GM19324 (cell line): Measurements from ENCODE around the gene DSC1.
"Not testable (repeated sequence)": the region's sequence is repeated elsewhere in the genome, so short reads cannot be mapped to it uniquely, and the experiment has no call there.

ENCODE experiments used
- ATAC-seq: cut with Tn5 transposase; IDR thresholded peaks from one replicate; pipeline ENCODE4 v1.9.1; 2021; ENCODE audit warnings: mild to moderate bottlenecking, moderate library complexity; ENCODE audit not compliant: unreplicated experiment, low FRiP score

DSC1 gene

GRCh38 chr18:31176531-31176930 lies 13.9 kb upstream of the DSC1 start:
- no peak for ATAC-seq

DNA sequence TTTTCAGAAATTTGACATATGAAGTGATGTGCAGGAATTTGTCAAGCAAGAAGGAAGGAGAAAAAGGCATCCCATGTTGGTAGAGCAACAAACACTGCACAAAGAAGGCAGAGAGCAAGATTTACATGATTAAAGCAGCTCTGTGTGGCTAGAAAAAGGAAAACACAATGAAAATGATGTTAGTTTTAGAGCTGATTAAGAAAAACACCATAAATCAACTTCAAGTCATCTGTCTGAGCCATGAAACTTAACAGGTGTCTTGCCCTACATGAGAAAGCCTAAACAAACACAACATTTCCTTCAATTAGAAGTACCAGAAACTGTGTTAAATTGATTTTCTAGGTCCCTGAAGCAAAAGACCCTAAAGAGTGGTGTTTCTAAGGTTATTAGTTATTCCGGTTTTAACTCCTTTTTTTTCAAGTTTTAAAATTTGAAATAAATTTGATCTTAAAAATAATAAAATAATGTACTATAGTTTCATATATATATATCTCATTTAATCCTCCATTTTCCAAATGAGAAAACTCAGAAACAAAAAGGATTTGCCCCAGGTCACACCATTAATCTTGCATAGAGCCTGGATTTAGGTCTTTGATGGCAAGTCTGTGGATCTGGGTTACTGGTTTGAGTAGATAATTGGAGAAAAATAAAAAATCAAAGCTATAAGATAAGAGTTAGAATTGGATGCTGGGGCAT lies 8.6 kb upstream of the DSC1 start:
- no peak for ATAC-seq

DNA sequence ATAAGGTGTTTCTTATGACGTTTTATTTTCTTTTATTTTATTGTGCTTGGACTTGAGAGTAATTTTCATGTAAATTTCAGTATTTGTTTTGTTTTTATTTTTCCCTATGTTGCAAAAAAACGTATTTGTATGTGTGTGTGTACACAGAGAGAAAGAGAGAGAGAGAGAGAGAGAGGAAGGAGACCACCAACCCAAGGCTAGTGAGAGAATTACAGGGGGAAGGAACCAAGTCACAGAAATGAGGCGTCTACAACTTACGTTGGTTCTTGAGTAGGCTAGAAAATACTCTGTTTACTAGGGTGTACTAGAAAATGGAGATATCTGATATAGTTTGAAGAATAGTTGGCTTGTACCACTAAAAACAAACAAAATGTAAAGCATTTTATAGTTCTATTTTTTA lies 7.7 kb upstream of the DSC1 start:
- ATAC-seq: no peak

- ATAC-seq: no peak
Observed at GRCh38 chr18:31162419-31162793, 250 bp downstream of the DSC1 start.

GRCh38 chr18:31161757-31162418 lies 768 bp downstream of the DSC1 start:
- no peak for ATAC-seq

- ATAC-seq: no peak
Observed at GRCh38 chr18:31156821-31157763, 5.6 kb downstream of the DSC1 start.

DNA sequence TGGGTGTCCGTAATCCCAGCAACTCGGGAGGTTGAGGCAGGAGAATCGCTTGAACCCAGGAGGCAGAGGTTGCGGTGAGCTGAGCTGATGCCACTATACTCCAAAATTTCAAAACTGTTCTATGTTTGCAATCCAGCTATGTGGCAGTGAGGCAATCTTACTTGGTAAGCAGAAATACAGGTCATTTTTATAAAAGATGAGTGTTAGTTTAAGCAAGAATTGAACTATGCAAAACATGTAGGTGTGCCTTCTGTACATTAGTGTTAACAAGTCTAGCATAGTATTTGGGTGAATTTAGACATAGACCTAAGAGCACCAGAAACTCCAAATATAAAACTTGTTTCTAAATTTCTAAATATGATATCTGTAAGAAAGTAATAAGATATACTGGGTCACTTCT lies 7.2 kb downstream of the DSC1 start:
- no peak for ATAC-seq

GRCh38 chr18:31154181-31154580 lies 8.5 kb downstream of the DSC1 start:
- no peak for ATAC-seq

GRCh38 chr18:31149351-31149750 lies 13.3 kb downstream of the DSC1 start:
- ATAC-seq: no peak

DNA sequence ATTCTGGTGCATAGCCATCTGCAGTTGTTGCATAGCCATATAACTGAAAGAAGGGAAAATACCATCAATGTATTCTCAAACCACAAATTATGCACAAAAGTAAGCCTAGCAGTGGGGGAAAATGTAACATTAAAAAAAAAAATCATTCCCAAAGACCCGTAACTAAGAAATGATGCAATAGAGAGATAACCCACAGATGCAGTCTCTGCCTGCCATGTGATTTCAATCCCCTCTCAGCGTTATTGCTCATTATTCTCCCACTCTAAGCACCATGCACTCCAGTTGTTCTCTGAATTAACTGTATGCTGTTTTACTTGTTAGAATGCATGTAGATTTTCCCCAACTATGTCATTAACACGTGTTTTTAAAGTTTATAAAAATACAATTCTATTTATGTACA lies 14.1 kb downstream of the DSC1 start:
- no peak for ATAC-seq

DNA sequence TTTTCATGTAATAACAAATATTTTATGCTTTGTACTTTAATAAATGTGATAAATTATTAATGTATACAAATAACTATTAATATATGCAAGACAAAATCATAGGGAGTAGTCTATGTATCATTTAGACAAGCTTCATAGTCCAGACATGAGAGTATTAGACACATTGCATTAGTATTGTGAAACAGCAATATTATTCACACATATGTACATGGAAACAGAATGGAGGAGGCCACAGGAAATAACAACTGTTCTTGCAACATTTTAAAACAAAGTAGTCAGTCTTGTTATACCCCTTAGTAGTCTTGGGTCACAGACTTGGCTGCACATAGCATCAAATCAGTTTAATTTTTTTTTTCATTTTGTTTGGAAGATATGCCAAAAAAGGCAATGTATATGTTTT lies 15.8 kb downstream of the DSC1 start:
- no peak for ATAC-seq

GRCh38 chr18:31143025-31143424 lies 19.6 kb downstream of the DSC1 start:
- ATAC-seq: no peak

GRCh38 chr18:31138709-31139108 lies 23.9 kb downstream of the DSC1 start:
- no peak for ATAC-seq

DNA sequence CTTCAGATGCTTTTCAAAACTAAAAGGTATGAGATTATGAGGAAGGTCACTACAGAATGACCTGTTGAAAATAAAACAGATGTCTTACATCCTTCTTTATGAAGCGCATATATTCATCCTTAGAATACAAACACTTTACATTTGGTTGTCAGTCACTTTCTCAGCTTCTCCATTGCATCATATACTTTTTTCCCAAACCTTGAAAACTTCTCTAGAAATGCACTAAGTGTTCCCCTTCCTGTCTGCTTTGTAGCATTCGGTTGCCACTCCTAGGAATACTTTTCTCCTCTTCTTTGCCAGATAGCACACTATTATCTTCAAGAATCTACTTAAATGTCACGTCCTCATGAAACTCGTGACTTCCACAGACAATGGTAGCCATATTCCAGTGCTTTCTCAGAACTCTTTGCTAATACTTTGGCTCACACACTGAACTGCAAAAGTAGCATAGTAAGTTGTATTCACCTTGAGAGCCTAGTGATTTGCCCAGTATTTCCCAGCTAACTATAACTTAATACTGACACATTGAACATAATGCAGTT lies 27.6 kb downstream of the DSC1 start:
- ATAC-seq: no peak

DNA sequence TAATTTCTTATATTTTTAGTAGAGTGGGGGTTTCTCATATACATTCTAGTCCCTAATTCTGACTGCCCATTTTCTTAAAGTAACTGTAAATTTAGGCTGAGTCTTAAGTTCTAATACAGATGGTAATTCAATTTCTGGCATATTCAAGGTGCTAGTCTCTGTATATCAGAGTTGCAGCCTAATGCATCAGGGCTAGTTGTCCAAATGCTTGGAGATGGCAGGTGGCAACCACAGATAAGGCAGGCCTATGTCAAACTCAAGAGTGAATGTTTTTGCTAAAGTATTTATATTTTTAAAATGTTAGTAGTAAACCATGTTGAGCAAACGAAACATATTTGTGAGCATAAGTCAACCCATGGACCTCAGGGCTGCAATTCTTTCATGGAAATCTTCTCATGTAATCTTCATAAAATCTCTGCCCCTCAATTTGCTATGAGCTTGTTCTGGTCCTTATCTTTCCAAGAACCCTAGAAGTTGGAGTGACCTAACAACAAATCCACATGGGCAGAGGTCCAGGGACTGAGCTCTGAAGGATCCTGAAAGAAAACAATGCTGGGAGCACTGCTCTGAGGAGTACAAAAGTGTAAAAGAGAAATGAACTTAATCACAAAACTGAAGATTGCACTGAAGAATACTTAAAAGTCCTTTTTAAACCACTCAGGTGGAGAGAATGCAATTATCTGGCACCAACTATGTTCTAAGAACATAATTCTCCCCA lies 33.1 kb downstream of the DSC1 start:
- ATAC-seq: no peak

DNA sequence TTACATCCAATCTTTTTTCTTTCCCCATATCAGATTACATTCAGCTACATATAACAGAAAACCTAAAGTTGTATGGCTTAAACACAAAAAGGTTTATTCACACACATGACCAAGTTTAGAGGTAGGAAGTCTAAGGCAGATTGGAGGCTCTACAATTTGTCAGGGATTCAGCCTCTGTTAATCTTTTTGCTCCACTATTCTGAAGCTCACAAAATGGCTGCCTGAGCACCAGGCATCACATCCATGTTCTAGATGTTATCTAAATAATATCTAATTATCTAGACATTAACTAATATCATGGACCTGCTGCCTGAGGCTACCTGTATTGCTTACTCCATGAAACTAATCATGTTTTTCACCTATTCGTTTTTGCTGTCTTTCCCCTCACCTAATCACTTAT lies 36.8 kb downstream of the DSC1 start:
- ATAC-seq: no peak

GRCh38 chr18:31123125-31123524 lies 39.5 kb downstream of the DSC1 start:
- ATAC-seq: not testable (repeated sequence)

DNA sequence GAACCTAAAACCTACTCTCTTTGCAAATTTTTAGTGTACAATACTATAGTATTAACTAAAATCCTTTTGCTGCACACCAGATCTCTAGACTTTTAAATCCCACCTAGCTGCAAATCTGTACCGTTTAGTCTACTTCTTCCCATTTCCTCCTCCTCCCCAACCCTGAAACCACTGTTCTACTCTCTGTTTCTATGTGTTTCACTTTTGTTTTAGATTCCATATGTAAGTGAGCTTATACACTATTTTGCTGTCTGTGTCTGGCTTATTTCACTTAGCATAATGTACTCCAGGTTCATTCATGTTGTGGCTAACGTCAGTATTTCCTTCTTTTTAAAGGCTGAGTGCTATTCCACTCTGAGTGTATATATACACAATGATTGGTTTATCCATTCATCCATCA lies 42.1 kb downstream of the DSC1 start:
- no peak for ATAC-seq

- no peak for ATAC-seq
Observed at GRCh38 chr18:31116853-31117595, 45.6 kb downstream of the DSC1 start.

DNA sequence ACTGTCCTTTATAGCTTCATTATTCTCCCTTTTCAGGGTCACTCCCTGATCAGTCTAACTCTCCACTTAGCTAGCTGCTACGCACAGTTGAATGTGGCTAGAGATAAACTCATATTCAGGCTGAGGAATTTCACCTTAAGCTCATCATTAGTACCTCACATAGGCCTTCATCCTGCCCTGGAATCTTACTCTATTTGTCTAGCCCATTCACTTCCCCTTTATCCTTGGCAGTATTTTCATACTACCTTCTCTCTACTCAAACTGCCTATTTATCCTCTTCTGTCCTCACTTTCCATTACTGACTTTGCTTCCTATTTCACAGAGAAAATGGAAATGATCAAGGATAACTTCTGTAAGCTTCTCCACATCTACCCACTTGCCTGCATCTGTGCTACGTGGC lies 49.9 kb downstream of the DSC1 start:
- no peak for ATAC-seq
